Esophagus squamous epithelium (tissue), 5 donors: Measurements from ENCODE around the gene RNF220. TPM values are rescaled to one million over a fixed set of nuclear protein-coding genes. Genes with fewer than 3 reads are reported as not detected.
"Not testable (repeated sequence)": the region's sequence is repeated elsewhere in the genome, so short reads cannot be mapped to it uniquely, and the experiment has no call there.

ENCODE experiments used
- DNase-seq: peaks from one replicate; lab custom pipeline; 2025; lab: John Stamatoyannopoulos, UW
- H3K27ac ChIP-seq, 4 donors: fragments of 200-600 bp; sonication (generic); one replicate each; pipeline ENCODE4 v1.5.1; 2016 to 2019; ENCODE audit warnings: mild to moderate bottlenecking in 1 of 4
- H3K27me3 ChIP-seq, 4 donors: fragments of 200-600 bp; sonication (generic); 1 replicate in 3 of 4; 2 replicates in 1 of 4; pipeline versions ENCODE4 v1.5.1 to v1.6.0; 2017 to 2021; ENCODE audit warnings: antibody characterized with exemption in 1 of 4
- H3K36me3 ChIP-seq, 3 donors: fragments of 200-600 bp; sonication (generic); one replicate each; pipeline ENCODE4 v1.5.1; 2016 to 2019
- H3K4me1 ChIP-seq, 3 donors: fragments of 200-600 bp; sonication (generic); one replicate each; pipeline ENCODE4 v1.5.1; 2017 to 2019
- H3K4me3 ChIP-seq, 4 donors: fragments of 200-600 bp; sonication (generic); 1 replicate in 3 of 4; 2 replicates in 1 of 4; pipeline ENCODE4 v1.5.1; 2016 to 2019; ENCODE audit warnings: mild to moderate bottlenecking in 2 of 4, moderate library complexity in 1 of 4
- H3K9me3 ChIP-seq, 3 donors: fragments of 200-600 bp; sonication (generic); one replicate each; pipeline ENCODE4 v1.5.1; 2016 to 2019
- CTCF ChIP-seq, 6 experiments: fragments of 450-650 bp in 4 of 6; fragments of 200-600 bp in 2 of 6; sonication (generic) in 2 of 6; IDR thresholded peaks; one replicate each; pipeline ENCODE4 v1.5.1; 2016 to 2019; ENCODE audit warnings: antibody characterized with exemption in 6 of 6, mild to moderate bottlenecking in 4 of 6, moderate library complexity in 4 of 6
- POLR2A ChIP-seq, 4 donors: fragments of 450-650 bp; IDR thresholded peaks; one replicate each; pipeline ENCODE4 v1.6.1; 2017; ENCODE audit warnings: antibody characterized with exemption in 4 of 4, mild to moderate bottlenecking in 4 of 4, moderate library complexity in 3 of 4
- WGBS, 2 donors: methylation state at CpG; one replicate each; pipeline ENCODE4 v1.1.5; 2018; 5-methylcytosine and 5-hydroxymethylcytosine counted together
- intact Hi-C: fragments of 100-400 bp; cut with DNase I; formaldehyde crosslinking; loops from one replicate; pipeline ENCODE4 v1.15.0; 2022
- total RNA-seq, 4 donors: library from RNA; depleted of rRNA; stranded (reverse); fragments of >200 nt; gene quantifications; one replicate each; pipeline ENCODE4 v1.1.0, GENCODE V29; 2016
- donor health status: DM: yes; HTN: yes; CAD: no.

RNF220 gene
- total RNA-seq, 4 donors from 2014 or later: 44.8 to 111 (median 60.3) TPM

- H3K4me1 ChIP-seq: peaks cover 0 to 7% (median 0%) of the 10 kb centered on the region in 3 donors
- DNase-seq: no peak
- no peaks in the 10 kb centered on the region for H3K36me3 ChIP-seq
- no peak overlapping the region for H3K4me3 ChIP-seq
- 90 to 92% methylated on average over 4 of the region's 4 CpGs for WGBS, 2 donors
- TF ChIP-seq CTCF (IDR thresholded peaks at IDR 0.05): no peak
- TF ChIP-seq POLR2A (IDR thresholded peaks at IDR 0.05): no peak
- intact Hi-C loops: no loop called here
- H3K9me3 ChIP-seq: no peaks in the 10 kb centered on the region
- H3K27ac ChIP-seq: no peak overlapping the region
- peaks cover 0 to 70% (median 0%) of the 10 kb centered on the region in 4 donors for H3K27me3 ChIP-seq
Measured at GRCh38 chr1:44695671-44696070, 290.6 kb downstream of the RNF220 start.

- H3K4me3 ChIP-seq: no peak overlapping the region
- intact Hi-C loops: no loop called here
- no peak overlapping the region for H3K27ac ChIP-seq
- 86 to 88% methylated on average over 3 of the region's 3 CpGs for WGBS, 2 donors
- no peak for DNase-seq
- no peaks in the 10 kb centered on the region for H3K36me3 ChIP-seq
- H3K4me1 ChIP-seq: peaks cover 0 to 11% (median 0%) of the 10 kb centered on the region in 3 donors
- H3K9me3 ChIP-seq: no peaks in the 10 kb centered on the region
- H3K27me3 ChIP-seq: peaks cover 0 to 66% (median 0%) of the 10 kb centered on the region in 4 donors
- no peak for TF ChIP-seq CTCF (IDR thresholded peaks at IDR 0.05)
- TF ChIP-seq POLR2A (IDR thresholded peaks at IDR 0.05): no peak
Measured at GRCh38 chr1:44696101-44696500, 291.0 kb downstream of the RNF220 start.

GRCh38 chr1:44696789-44697345 lies 291.8 kb downstream of the RNF220 start:
- no peak for TF ChIP-seq CTCF (IDR thresholded peaks at IDR 0.05)
- 72 to 76% methylated on average over 5 of the region's 7 CpGs for WGBS, 2 donors
- no peak for DNase-seq
- peaks cover 0 to 19% (median 0%) of the 10 kb centered on the region in 3 donors for H3K4me1 ChIP-seq
- no peaks in the 10 kb centered on the region for H3K36me3 ChIP-seq
- no peak overlapping the region for H3K4me3 ChIP-seq
- H3K9me3 ChIP-seq: no peaks in the 10 kb centered on the region
- intact Hi-C loops: no loop called here
- H3K27ac ChIP-seq: no peak overlapping the region
- peaks cover 0 to 67% (median 0%) of the 10 kb centered on the region in 4 donors for H3K27me3 ChIP-seq

DNA sequence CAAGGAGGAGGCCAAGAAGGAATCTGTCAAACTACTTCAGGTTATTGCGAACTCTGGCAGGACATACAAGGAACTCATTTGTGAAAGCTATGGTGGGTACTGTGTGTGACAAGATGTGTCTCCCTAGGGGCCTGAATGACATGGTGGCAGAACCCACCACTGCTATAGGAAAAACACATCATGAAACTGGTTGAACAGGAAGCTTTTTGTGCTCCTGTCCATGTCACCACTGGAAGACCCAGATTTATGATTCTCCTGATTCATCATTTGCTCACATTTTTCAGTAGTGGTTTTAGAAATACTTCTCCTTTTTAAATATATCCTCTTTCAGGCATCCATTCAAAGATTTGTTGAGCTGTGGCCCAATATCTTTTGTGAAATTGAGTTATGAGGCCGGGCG lies 293.1 kb downstream of the RNF220 start:
- TF ChIP-seq POLR2A (IDR thresholded peaks at IDR 0.05) (no peak), CTCF (IDR thresholded peaks at IDR 0.05) (no peak)
- DNase-seq: no peak
- H3K36me3 ChIP-seq: no peaks in the 10 kb centered on the region
- intact Hi-C loops: no loop called here
- no peaks in the 10 kb centered on the region for H3K9me3 ChIP-seq
- peaks cover 0 to 72% (median 0%) of the 10 kb centered on the region in 4 donors for H3K27me3 ChIP-seq
- WGBS, 2 donors: 77 to 84% methylated on average over 2 of the region's 3 CpGs
- H3K4me1 ChIP-seq: peaks cover 0 to 24% (median 0%) of the 10 kb centered on the region in 3 donors
- no peak overlapping the region for H3K4me3 ChIP-seq
- H3K27ac ChIP-seq: no peak overlapping the region

GRCh38 chr1:44699375-44699774 lies 294.3 kb downstream of the RNF220 start:
- DNase-seq, H3K4me3 ChIP-seq, H3K27ac ChIP-seq, H3K36me3 ChIP-seq, intact Hi-C loops, H3K9me3 ChIP-seq: not testable (repeated sequence)
- H3K4me1 ChIP-seq: peaks cover 0 to 31% (median 0%) of the 10 kb centered on the region in 3 donors
- WGBS, 2 donors: 68 to 83% methylated on average over 9 of the region's 9 CpGs
- H3K27me3 ChIP-seq: peaks cover 0 to 79% (median 0%) of the 10 kb centered on the region in 4 donors
